Measurements from ENCODE around the gene FBLN2. TPM values are rescaled to one million over a fixed set of nuclear protein-coding genes. Genes with fewer than 3 reads are reported as not detected.

The FBLN2 gene
- total RNA-seq, 1 experiment from 2014 or later: 0.39 TPM

GRCh38 chr3:13563321-13563720 lies 14.4 kb downstream of the FBLN2 start:
- Histone ChIP-seq H3K36me3 (ENCODE audit: control insufficient read depth in 1 of 2, insufficient read depth in 2 of 2, low read length in 2 of 2) (no peaks in the 10 kb centered on the region), H3K4me2 (ENCODE audit: low read length) (no peak overlapping the region), H3K4me3 (replicated peaks in 1 of 2; ENCODE audit: low read depth in 1 of 2, low read length in 2 of 2) (no peak overlapping the region), H4K20me1 (ENCODE audit: insufficient read depth) (no peaks in the 10 kb centered on the region), H3K27me3 (ENCODE audit: insufficient read depth, low read length) (no peaks in the 10 kb centered on the region), H3K9me3 (ENCODE audit: control insufficient read depth in 1 of 2, insufficient read depth in 1 of 2, low read depth in 1 of 2, low read length in 2 of 2) (no peaks in the 10 kb centered on the region), H3K79me2 (ENCODE audit: insufficient read depth, low read length) (no peaks in the 10 kb centered on the region), H3K27ac (ENCODE audit: low read depth, low read length) (no peak overlapping the region), H3K9me2 (ENCODE audit: insufficient read depth) (no peaks in the 10 kb centered on the region), H3K4me1 (ENCODE audit: control insufficient read depth in 1 of 2, insufficient read depth in 2 of 2, low read length in 2 of 2) (peaks cover 0 to 7% of the 10 kb centered on the region in 2 experiments; a peak in 1 of 4 replicates), H2AFZ (ENCODE audit: low read depth, low read length, poor library complexity, severe bottlenecking) (no peak overlapping the region), H3K9ac (ENCODE audit: low read length) (no peak overlapping the region)
- TF ChIP-seq TCF7L2 (IDR thresholded peaks at IDR 0.05; ENCODE audit: borderline replicate concordance, extremely low read depth, insufficient read depth, insufficient read length) (no peak), EZH2phosphoT487 (IDR thresholded peaks at IDR 0.05; ENCODE audit: borderline replicate concordance) (no peak), POLR2A (IDR thresholded peaks at IDR 0.05; ENCODE audit: borderline replicate concordance, extremely low read depth, insufficient read depth, insufficient read length) (no peak), YY1 (IDR thresholded peaks at IDR 0.05; ENCODE audit: extremely low read depth, insufficient replicate concordance, low read depth, low read length) (no peak), ELF1 (IDR thresholded peaks at IDR 0.05; ENCODE audit: borderline replicate concordance, low read depth) (no peak), RAD21 (IDR thresholded peaks at IDR 0.05; ENCODE audit: low read depth) (no peak), EGR1 (IDR thresholded peaks at IDR 0.05; ENCODE audit: low read depth) (no peak), ZFX (IDR thresholded peaks at IDR 0.05) (no peak), SRF (IDR thresholded peaks at IDR 0.05; ENCODE audit: low read depth) (no peak), ZBTB33 (IDR thresholded peaks at IDR 0.05; ENCODE audit: extremely low read depth, insufficient replicate concordance, low read length) (no peak), SP1 (IDR thresholded peaks at IDR 0.05; ENCODE audit: low read depth) (no peak), CTCF (IDR thresholded peaks at IDR 0.05 in 2 of 3, conservative IDR thresholded peaks at IDR 0.05 in 1 of 3; ENCODE audit: borderline replicate concordance in 1 of 3, insufficient read depth in 1 of 3, low read depth in 2 of 3, low read length in 2 of 3) (no peak), SIN3A (IDR thresholded peaks at IDR 0.05; ENCODE audit: low read depth) (no peak), ATF3 (IDR thresholded peaks at IDR 0.05) (no peak)
- TF ChIP-seq, protein P1, sequence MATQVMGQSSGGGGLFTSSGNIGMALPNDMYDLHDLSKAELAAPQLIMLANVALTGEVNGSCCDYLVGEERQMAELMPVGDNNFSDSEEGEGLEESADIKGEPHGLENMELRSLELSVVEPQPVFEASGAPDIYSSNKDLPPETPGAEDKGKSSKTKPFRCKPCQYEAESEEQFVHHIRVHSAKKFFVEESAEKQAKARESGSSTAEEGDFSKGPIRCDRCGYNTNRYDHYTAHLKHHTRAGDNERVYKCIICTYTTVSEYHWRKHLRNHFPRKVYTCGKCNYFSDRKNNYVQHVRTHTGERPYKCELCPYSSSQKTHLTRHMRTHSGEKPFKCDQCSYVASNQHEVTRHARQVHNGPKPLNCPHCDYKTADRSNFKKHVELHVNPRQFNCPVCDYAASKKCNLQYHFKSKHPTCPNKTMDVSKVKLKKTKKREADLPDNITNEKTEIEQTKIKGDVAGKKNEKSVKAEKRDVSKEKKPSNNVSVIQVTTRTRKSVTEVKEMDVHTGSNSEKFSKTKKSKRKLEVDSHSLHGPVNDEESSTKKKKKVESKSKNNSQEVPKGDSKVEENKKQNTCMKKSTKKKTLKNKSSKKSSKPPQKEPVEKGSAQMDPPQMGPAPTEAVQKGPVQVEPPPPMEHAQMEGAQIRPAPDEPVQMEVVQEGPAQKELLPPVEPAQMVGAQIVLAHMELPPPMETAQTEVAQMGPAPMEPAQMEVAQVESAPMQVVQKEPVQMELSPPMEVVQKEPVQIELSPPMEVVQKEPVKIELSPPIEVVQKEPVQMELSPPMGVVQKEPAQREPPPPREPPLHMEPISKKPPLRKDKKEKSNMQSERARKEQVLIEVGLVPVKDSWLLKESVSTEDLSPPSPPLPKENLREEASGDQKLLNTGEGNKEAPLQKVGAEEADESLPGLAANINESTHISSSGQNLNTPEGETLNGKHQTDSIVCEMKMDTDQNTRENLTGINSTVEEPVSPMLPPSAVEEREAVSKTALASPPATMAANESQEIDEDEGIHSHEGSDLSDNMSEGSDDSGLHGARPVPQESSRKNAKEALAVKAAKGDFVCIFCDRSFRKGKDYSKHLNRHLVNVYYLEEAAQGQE (IDR thresholded peaks at IDR 0.05; ENCODE audit: low read depth): no peak
- ATAC-seq (no peak), DNase-seq (ENCODE audit: low read depth, low spot score) (no peak)
- intact Hi-C loops (cut with micrococcal nuclease): no loop called here
- CTCF ChIA-PET: no interaction called here
- POLR2A ChIA-PET: no interaction called here
- no TSS peak for BruUV-seq (replicated peaks)
- RAD21 ChIA-PET (ENCODE audit: low non-redundant PET in 1 of 2, low total read pairs in 2 of 2, uncharacterized antibody in 2 of 2, unreplicated experiment in 2 of 2): no interaction called here

Measured in HCT116 (cell line).